K562 (cell line): ENCODE measurements around the gene P2RY14.

Experiments used
- DNMT1 ChIP-seq: fragments of 450-650 bp; IDR thresholded peaks from 2 replicates; pipeline ENCODE4 v1.6.1; 2016; ENCODE audit warnings: antibody characterized with exemption, mild to moderate bottlenecking
- ZNF431 ChIP-seq: sonication (generic); formaldehyde crosslinking; IDR thresholded peaks from 2 replicates; pipeline ENCODE4 v1.8.0; 2022; ENCODE audit warnings: mild to moderate bottlenecking, missing genetic modification reagents

GRCh38 chr3:151282921-151283320 lies 4.6 kb upstream of the P2RY14 start:
- TF ChIP-seq DNMT1, result no peak
- no peak for TF ChIP-seq ZNF431 (CRISPR knock-in tag)
